ENCODE measurements around the gene GTF3C1. TPM values are rescaled to one million over a fixed set of nuclear protein-coding genes. Genes with fewer than 3 reads are reported as not detected.

Gene GTF3C1
- total and polyA plus RNA-seq, 4 donors, result 15.3 to 28.0 (median 22.2) TPM

GRCh38 chr16:27474041-27474440 lies 75.7 kb downstream of the GTF3C1 start (continued):
- TF ChIP-seq ZBTB33 (IDR thresholded peaks at IDR 0.05), result no peak

- TF ChIP-seq TAF1 (conservative IDR thresholded peaks at IDR 0.05), result no peak
- no peak for TF ChIP-seq EGR1 (IDR thresholded peaks at IDR 0.05; ENCODE audit: low read depth in 2 of 2)
- TF ChIP-seq FOXA2 (IDR thresholded peaks at IDR 0.05), result no peak
- TF ChIP-seq YY1 (IDR thresholded peaks at IDR 0.05), result no peak
- no peak for TF ChIP-seq CTCF (IDR thresholded peaks at IDR 0.05; ENCODE audit: low read depth, low read length, missing input control)
- TF ChIP-seq MAX (IDR thresholded peaks at IDR 0.05), result no peak
- no peak for TF ChIP-seq FOXA1 (IDR thresholded peaks at IDR 0.05)
- TF ChIP-seq REST (IDR thresholded peaks at IDR 0.05), result no peak
- TF ChIP-seq HNF4G (IDR thresholded peaks at IDR 0.05), result no peak
- TF ChIP-seq ATF3 (IDR thresholded peaks at IDR 0.05), result no peak
- no peak for TF ChIP-seq HNF4A (conservative IDR thresholded peaks at IDR 0.05)
- no peak for TF ChIP-seq GABPA (IDR thresholded peaks at IDR 0.05 in 1 of 2, conservative IDR thresholded peaks at IDR 0.05 in 1 of 2)
- TF ChIP-seq JUND (IDR thresholded peaks at IDR 0.05), result no peak
- Histone ChIP-seq H3K27ac (ENCODE audit: low read depth in 1 of 2, low read length in 2 of 2) (no peak overlapping the region), H3K27me3 (ENCODE audit: control insufficient read depth in 4 of 4, insufficient read depth in 4 of 4, low read length in 3 of 4) (no peaks in the 10 kb centered on the region), H3K36me3 (ENCODE audit: control insufficient read depth in 4 of 4, insufficient read depth in 3 of 4, low read depth in 1 of 4, low read length in 3 of 4) (peaks cover 10 to 93% (median 55%) of the 10 kb centered on the region in 4 donors), H3K4me1 (ENCODE audit: control insufficient read depth in 4 of 4, insufficient read depth in 4 of 4, low read length in 3 of 4) (no peaks in the 10 kb centered on the region), H3K9me3 (ENCODE audit: control insufficient read depth in 4 of 4, low read length in 3 of 4) (no peaks in the 10 kb centered on the region), H3K4me3 (ENCODE audit: low read depth in 1 of 3, low read length in 3 of 3) (no peak overlapping the region), H3K9ac (ENCODE audit: low read depth in 1 of 2, low read length in 2 of 2) (no peak overlapping the region)
- WGBS, result 98% methylated on average over 9 of the region's 9 CpGs
- DNase-seq (ENCODE audit: low spot score), result no peak
Observed at GRCh38 chr16:27473101-27473900, 76.4 kb downstream of the GTF3C1 start.

Data from liver (tissue), 9 donors.